ENCODE data around the gene SDC3. TPM values are rescaled to one million over a fixed set of nuclear protein-coding genes. Genes with fewer than 3 reads are reported as not detected.
"Not testable (repeated sequence)": the region's sequence is repeated elsewhere in the genome, so short reads cannot be mapped to it uniquely, and the experiment has no call there.

SDC3 gene
- total RNA-seq, 1 experiment from 2014 or later, result 10.0 TPM

GRCh38 chr1:30868833-30869435 is 39.6 kb downstream of the SDC3 start:
- H3K27ac ChIP-seq (ENCODE audit: low read length), result no peak overlapping the region
- BruUV-seq (replicated peaks), result no TSS peak
- no peak for ATAC-seq
- ChIA-PET POLR2A (ENCODE audit: unreplicated experiment) (no interaction called here), CTCF (no interaction called here)
- no peak overlapping the region for H3K9ac ChIP-seq (ENCODE audit: low read length)
- peaks cover 16% of the 10 kb centered on the region for H3K36me3 ChIP-seq (ENCODE audit: low read depth, low read length)
- no peaks in the 10 kb centered on the region for H3K4me1 ChIP-seq (ENCODE audit: insufficient read depth, low read length)
- H3K4me2 ChIP-seq (ENCODE audit: low read length), result no peak overlapping the region
- intact Hi-C loops (cut with micrococcal nuclease), result no loop called here
- no peaks in the 10 kb centered on the region for H3K79me2 ChIP-seq (ENCODE audit: low read length)
- no peaks in the 10 kb centered on the region for H4K20me1 ChIP-seq (ENCODE audit: low read length)
- no peak overlapping the region for H3K4me3 ChIP-seq (ENCODE audit: low read length)
- no peaks in the 10 kb centered on the region for H3K27me3 ChIP-seq (ENCODE audit: low read length)
- 0 out of 2 replicates have a peak, but pooled peaks cover 6% of the 10 kb centered on the region for H3K9me3 ChIP-seq (ENCODE audit: low read length)
- no peaks in the 10 kb centered on the region for H3K9me2 ChIP-seq (replicated peaks; ENCODE audit: low read length)
- no peak for TF ChIP-seq EZH2 (IDR thresholded peaks at IDR 0.05; ENCODE audit: low read length, unreplicated experiment)
- TF ChIP-seq CTCF (conservative IDR thresholded peaks at IDR 0.05; ENCODE audit: low read depth, low read length), result no peak
- TF ChIP-seq EZH2phosphoT487 (IDR thresholded peaks at IDR 0.05; ENCODE audit: borderline replicate concordance, low read length), result no peak
- no peak for DNase-seq
- H2AFZ ChIP-seq (ENCODE audit: low read length), result no peak overlapping the region
- H3F3A ChIP-seq (ENCODE audit: low read length, unreplicated experiment), result no peaks in the 10 kb centered on the region

GRCh38 chr1:30868057-30868456 is 40.5 kb downstream of the SDC3 start:
- H3K9me2 ChIP-seq (replicated peaks; ENCODE audit: low read length); intact Hi-C loops (cut with micrococcal nuclease); H4K20me1 ChIP-seq (ENCODE audit: low read length); BruUV-seq (replicated peaks); H3K4me2 ChIP-seq (ENCODE audit: low read length); H3K4me3 ChIP-seq (ENCODE audit: low read length); H3K79me2 ChIP-seq (ENCODE audit: low read length); H3K36me3 ChIP-seq (ENCODE audit: low read depth, low read length); POLR2A ChIA-PET (ENCODE audit: unreplicated experiment); H3K9me3 ChIP-seq (ENCODE audit: low read length); H3K27me3 ChIP-seq (ENCODE audit: low read length); H2AFZ ChIP-seq (ENCODE audit: low read length); H3K4me1 ChIP-seq (ENCODE audit: insufficient read depth, low read length); CTCF ChIA-PET; H3F3A ChIP-seq (ENCODE audit: low read length, unreplicated experiment); H3K27ac ChIP-seq (ENCODE audit: low read length); DNase-seq; ATAC-seq; H3K9ac ChIP-seq (ENCODE audit: low read length): not testable (repeated sequence)

GRCh38 chr1:30867537-30867936 is 41.0 kb downstream of the SDC3 start:
- Histone ChIP-seq H3K27ac (ENCODE audit: low read length) (no peak overlapping the region), H3K9ac (ENCODE audit: low read length) (no peak overlapping the region), H3F3A (ENCODE audit: low read length, unreplicated experiment) (no peaks in the 10 kb centered on the region), H3K79me2 (ENCODE audit: low read length) (no peaks in the 10 kb centered on the region), H3K27me3 (ENCODE audit: low read length) (no peaks in the 10 kb centered on the region), H3K36me3 (ENCODE audit: low read depth, low read length) (peaks cover 4% of the 10 kb centered on the region; the same call in 1 of the 2 replicates), H3K9me3 (ENCODE audit: low read length) (0 out of 2 replicates have a peak, but pooled peaks cover under 1% of the 10 kb centered on the region), H4K20me1 (ENCODE audit: low read length) (no peaks in the 10 kb centered on the region), H3K4me3 (ENCODE audit: low read length) (no peak overlapping the region), H3K4me2 (ENCODE audit: low read length) (no peak overlapping the region), H2AFZ (ENCODE audit: low read length) (no peak overlapping the region), H3K4me1 (ENCODE audit: insufficient read depth, low read length) (no peaks in the 10 kb centered on the region), H3K9me2 (replicated peaks; ENCODE audit: low read length) (no peaks in the 10 kb centered on the region)
- TF ChIP-seq EZH2 (IDR thresholded peaks at IDR 0.05; ENCODE audit: low read length, unreplicated experiment) (no peak), EZH2phosphoT487 (IDR thresholded peaks at IDR 0.05; ENCODE audit: borderline replicate concordance, low read length) (no peak), CTCF (conservative IDR thresholded peaks at IDR 0.05; ENCODE audit: low read depth, low read length) (no peak)
- CTCF ChIA-PET, result no interaction called here
- ATAC-seq (no peak), DNase-seq (no peak)
- intact Hi-C loops (cut with micrococcal nuclease), result no loop called here
- BruUV-seq (replicated peaks), result no TSS peak
- POLR2A ChIA-PET (ENCODE audit: unreplicated experiment), result no interaction called here
